GM10266 (cell line): ENCODE results near the gene GASK1A.

Experiments used
- DNase-seq: peaks from one replicate; pipeline ENCODE4 v3.0.0; 2012; ENCODE audit errors: extremely low spot score
- CTCF ChIP-seq: IDR thresholded peaks from 2 replicates; pipeline ENCODE4 v1.5.1; 2012; ENCODE audit warnings: mild to moderate bottlenecking, low read depth; ENCODE audit not compliant: control insufficient read depth, insufficient read depth; ENCODE audit errors: missing control alignments

Gene GASK1A

GRCh38 chr3:43093974-43094373, 114.9 kb downstream of the GASK1A start:
- DNase-seq, result no peak
- TF ChIP-seq CTCF, result no peak

GRCh38 chr3:43094381-43094780, 115.3 kb downstream of the GASK1A start:
- TF ChIP-seq CTCF, result no peak
- DNase-seq, result no peak

GRCh38 chr3:43094851-43095250, 115.7 kb downstream of the GASK1A start:
- no peak for DNase-seq
- no peak for TF ChIP-seq CTCF

- no peak for TF ChIP-seq CTCF
- DNase-seq, result no peak
Measured at GRCh38 chr3:43095370-43095769, 116.3 kb downstream of the GASK1A start.

- no peak for DNase-seq
- no peak for TF ChIP-seq CTCF
Measured at GRCh38 chr3:43096761-43097160, 117.7 kb downstream of the GASK1A start.

- TF ChIP-seq CTCF, result no peak
- DNase-seq, result no peak
Measured at GRCh38 chr3:43097400-43098080, 118.4 kb downstream of the GASK1A start.

GRCh38 chr3:43098761-43099160, 119.7 kb downstream of the GASK1A start:
- DNase-seq, result no peak
- no peak for TF ChIP-seq CTCF
